ENCODE measurements around the gene RASA3.
"Not testable (repeated sequence)": the region's sequence is repeated elsewhere in the genome, so short reads cannot be mapped to it uniquely, and the experiment has no call there.

The RASA3 gene

GRCh38 chr13:114132419-114133121 is at the start of gene RASA3:
TSS of gene RASA3 (minus strand) at chr13:114132623. CDS start at chr13:114132489, 134 bp downstream.
- DNase-seq = peak; percentile 95

- DNase-seq = no peak
These were observed 46.8 kb upstream of the RASA3 start, which contains the start of gene CFAP97D2 for GRCh38 chr13:114179087-114179658. TSS of gene CFAP97D2 (plus strand) at chr13:114179257. CDS start at chr13:114179331, 74 bp downstream.

- no peak for DNase-seq
These were observed 45.0 kb upstream of the RASA3 start for GRCh38 chr13:114177245-114178010.

- DNase-seq = not testable (repeated sequence)
These were observed 44.0 kb upstream of the RASA3 start for GRCh38 chr13:114176359-114176902.

GRCh38 chr13:114174529-114174961 is 42.1 kb upstream of the RASA3 start:
- peak; percentile 70 for DNase-seq

GRCh38 chr13:114173745-114174144 is 41.3 kb upstream of the RASA3 start:
- DNase-seq = no peak

- DNase-seq = no peak
These were observed 40.8 kb upstream of the RASA3 start for GRCh38 chr13:114173272-114173671.

- no peak for DNase-seq
These were observed 35.5 kb upstream of the RASA3 start for GRCh38 chr13:114167885-114168284.

GRCh38 chr13:114167426-114167825 is 35.0 kb upstream of the RASA3 start:
- peak; percentile 63 for DNase-seq

GRCh38 chr13:114166381-114167131 is 34.1 kb upstream of the RASA3 start:
- DNase-seq = no peak

- DNase-seq = no peak
These were observed 32.4 kb upstream of the RASA3 start for GRCh38 chr13:114164681-114165429.

- DNase-seq = no peak
These were observed 31.6 kb upstream of the RASA3 start for GRCh38 chr13:114164053-114164452.

GRCh38 chr13:114162533-114162922 is 30.1 kb upstream of the RASA3 start:
- no peak for DNase-seq

- DNase-seq = peak; percentile 83
These were observed 29.5 kb upstream of the RASA3 start for GRCh38 chr13:114161644-114162532.

- no peak for DNase-seq
These were observed 28.7 kb upstream of the RASA3 start for GRCh38 chr13:114161028-114161556.

GRCh38 chr13:114158869-114159666 is 26.6 kb upstream of the RASA3 start:
- DNase-seq = not testable (repeated sequence)

- DNase-seq = no peak
These were observed 25.6 kb upstream of the RASA3 start for GRCh38 chr13:114157869-114158495.

- no peak for DNase-seq
These were observed 23.8 kb upstream of the RASA3 start for GRCh38 chr13:114155926-114156883.

All from hematopoietic multipotent progenitor cell treated with erythropoietin and hydrocortisone succinate and interleukin-3 and kit ligand, for 4 days (in vitro differentiated cells).